IMR-90 (cell line): Measurements from ENCODE around the gene TPO. TPM values are rescaled to one million over a fixed set of nuclear protein-coding genes. Genes with fewer than 3 reads are reported as not detected.

Experiments used
- ATAC-seq: fragments of 200-7000 bp; cut with Tn5 transposase; 2 replicates; pipeline ENCODE4 v1.9.1; 2020; ENCODE audit warnings: low read depth, mild to moderate bottlenecking, moderate library complexity
- BruUV-seq: library from RNA; stranded (reverse); fragments of 400-500 nt; replicated peaks from 2 replicates; lab custom pipeline; 2021; lab: Mats Ljungman, UMichigan
- CTCF ChIA-PET: fragments of 300-600 bp; formaldehyde crosslinking; extraction: SDS; loops from one replicate; lab custom pipeline; 2021; ENCODE audit warnings: antibody characterized with exemption; lab: Yijun Ruan, JAX
- POLR2A ChIA-PET: fragments of 300-600 bp; sonication (Branson Sonifier 250); formaldehyde crosslinking; loops from one replicate; lab custom pipeline; 2022; ENCODE audit warnings: antibody characterized with exemption; ENCODE audit not compliant: unreplicated experiment; lab: Charles Lee
- DNase-seq: peaks from one replicate; pipeline ENCODE4 v3.0.0; 2013
- H2AFZ ChIP-seq: replicated peaks from 2 replicates; pipeline ENCODE3; 2013; ENCODE audit warnings: low read length, mild to moderate bottlenecking; ENCODE audit not compliant: poor library complexity
- H2AK5ac ChIP-seq: 2 replicates; pipeline ENCODE4 v1.6.1; 2013; ENCODE audit warnings: low read depth, low read length, inconsistent platforms
- H2AK9ac ChIP-seq: replicated peaks from 2 replicates; pipeline ENCODE3; 2013; ENCODE audit warnings: mild to moderate bottlenecking, low read depth, low read length, moderate library complexity; ENCODE audit not compliant: poor library complexity
- H2BK120ac ChIP-seq: 2 replicates; pipeline ENCODE4 v1.6.1; 2013; ENCODE audit warnings: low read depth, low read length, inconsistent platforms
- H2BK15ac ChIP-seq: 3 replicates; pipeline ENCODE4 v1.6.1; 2013; ENCODE audit warnings: low read depth, low read length, inconsistent platforms
- H2BK20ac ChIP-seq: 2 replicates; pipeline ENCODE4 v1.6.1; 2013; ENCODE audit warnings: low read depth, mild to moderate bottlenecking, inconsistent platforms, low read length, moderate library complexity
- H2BK5ac ChIP-seq: 2 replicates; pipeline ENCODE4 v1.6.1; 2013; ENCODE audit warnings: mild to moderate bottlenecking, low read depth, low read length, inconsistent platforms; ENCODE audit not compliant: poor library complexity, severe bottlenecking
- H3K14ac ChIP-seq: replicated peaks from 2 replicates; pipeline ENCODE4 v1.6.1; 2013; ENCODE audit warnings: low read depth, low read length, inconsistent platforms
- H3K18ac ChIP-seq: 2 replicates; pipeline ENCODE4 v1.6.1; 2013; ENCODE audit warnings: low read depth, low read length, control low read depth
- H3K23ac ChIP-seq: 2 replicates; pipeline ENCODE4 v1.6.1; 2013; ENCODE audit warnings: low read depth, low read length, inconsistent platforms
- H3K27ac ChIP-seq: 2 replicates; pipeline ENCODE4 v1.5.1; 2013; ENCODE audit warnings: mild to moderate bottlenecking, control low read depth, low read length; ENCODE audit not compliant: insufficient read depth
- H3K27me3 ChIP-seq: 2 replicates; pipeline ENCODE4 v1.6.1; 2013; ENCODE audit warnings: low read length; ENCODE audit not compliant: control insufficient read depth, insufficient read depth
- H3K36me3 ChIP-seq: 2 replicates; pipeline ENCODE4 v1.6.1; 2013; ENCODE audit warnings: low read length, mixed read lengths; ENCODE audit not compliant: control insufficient read depth, insufficient read depth
- H3K4ac ChIP-seq: 2 replicates; pipeline ENCODE4 v1.6.1; 2013; ENCODE audit warnings: low read depth, low read length, inconsistent platforms
- H3K4me1 ChIP-seq: 2 replicates; pipeline ENCODE4 v1.6.1; 2013; ENCODE audit warnings: low read length, mixed read lengths; ENCODE audit not compliant: control insufficient read depth, insufficient read depth
- H3K4me2 ChIP-seq: 2 replicates; pipeline ENCODE4 v1.6.1; 2013; ENCODE audit warnings: low read depth, mild to moderate bottlenecking, control low read depth, low read length, moderate library complexity
- H3K4me3 ChIP-seq: 2 replicates; pipeline ENCODE4 v1.5.1; 2013; ENCODE audit warnings: low read depth, mild to moderate bottlenecking, control low read depth, low read length, moderate library complexity; ENCODE audit not compliant: insufficient read depth
- H3K56ac ChIP-seq: 2 replicates; pipeline ENCODE4 v1.6.1; 2013; ENCODE audit warnings: low read length, inconsistent platforms; ENCODE audit not compliant: insufficient read depth; ENCODE audit errors: extremely low read depth
- H3K79me1 ChIP-seq, 2 experiments: 2 replicates each; pipeline ENCODE4 v1.6.1; 2013; ENCODE audit warnings: low read length in 2 of 2, inconsistent platforms in 1 of 2, low read depth in 1 of 2
- H3K9ac ChIP-seq: 2 replicates; pipeline ENCODE4 v1.6.1; 2013; ENCODE audit warnings: low read depth, low read length, control low read depth
- H3K9me1 ChIP-seq: 2 replicates; pipeline ENCODE4 v1.6.1; 2013; ENCODE audit warnings: low read length, inconsistent platforms; ENCODE audit not compliant: insufficient read depth
- H3K9me3 ChIP-seq: 2 replicates; pipeline ENCODE4 v1.6.1; 2013; ENCODE audit warnings: low read length; ENCODE audit not compliant: control insufficient read depth, insufficient read depth
- H4K20me1 ChIP-seq: 2 replicates; pipeline ENCODE4 v1.6.1; 2013; ENCODE audit warnings: low read length, inconsistent platforms; ENCODE audit not compliant: insufficient read depth
- H4K5ac ChIP-seq: 2 replicates; pipeline ENCODE4 v1.6.1; 2013; ENCODE audit warnings: mild to moderate bottlenecking, low read depth, low read length, control low read depth
- H4K8ac ChIP-seq, 2 experiments: 2 replicates each; pipeline ENCODE4 v1.6.1; 2013; ENCODE audit warnings: low read depth in 2 of 2, low read length in 2 of 2, control low read depth in 1 of 2, inconsistent platforms in 1 of 2
- H4K91ac ChIP-seq: 2 replicates; pipeline ENCODE4 v1.6.1; 2013; ENCODE audit warnings: low read depth, low read length, inconsistent platforms; ENCODE audit not compliant: insufficient read depth
- BHLHE40 ChIP-seq: fragments of 150-350 bp; IDR thresholded peaks from 2 replicates; pipeline ENCODE4 v1.6.1; 2016; ENCODE audit warnings: mild to moderate bottlenecking, low read depth, low read length
- CEBPB ChIP-seq: IDR thresholded peaks from 2 replicates; pipeline ENCODE4 v1.6.1; 2012; ENCODE audit warnings: low read depth, low read length, improper control_type of control experiment
- MAFK ChIP-seq: IDR thresholded peaks from 2 replicates; pipeline ENCODE4 v1.6.1; 2012; ENCODE audit warnings: low read depth, low read length, improper control_type of control experiment
- MAZ ChIP-seq: IDR thresholded peaks from 2 replicates; pipeline ENCODE4 v1.6.1; 2012; ENCODE audit warnings: low read depth, mild to moderate bottlenecking, low read length, improper control_type of control experiment, moderate library complexity, borderline replicate concordance
- MXI1 ChIP-seq: IDR thresholded peaks from 2 replicates; pipeline ENCODE4 v1.6.1; 2012; ENCODE audit warnings: low read depth, mild to moderate bottlenecking, low read length, moderate library complexity, borderline replicate concordance
- NFE2L2 ChIP-seq: fragments of 150-350 bp; IDR thresholded peaks from 2 replicates; pipeline ENCODE4 v1.6.1; 2016; ENCODE audit warnings: low read depth, mild to moderate bottlenecking, low read length
- POLR2A ChIP-seq: IDR thresholded peaks from 2 replicates; pipeline ENCODE4 v1.6.1; 2012; ENCODE audit warnings: mild to moderate bottlenecking, low read depth, low read length
- RAD21 ChIP-seq: IDR thresholded peaks from 2 replicates; pipeline ENCODE4 v1.6.1; 2012; ENCODE audit warnings: low read length, improper control_type of control experiment
- RCOR1 ChIP-seq: IDR thresholded peaks from 2 replicates; pipeline ENCODE4 v1.6.1; 2012; ENCODE audit warnings: mild to moderate bottlenecking, low read length, improper control_type of control experiment; ENCODE audit not compliant: insufficient replicate concordance
- RFX5 ChIP-seq: IDR thresholded peaks from 2 replicates; pipeline ENCODE4 v1.8.0; 2012; ENCODE audit warnings: low read depth, mild to moderate bottlenecking, low read length, moderate library complexity
- SMC3 ChIP-seq: fragments of 150-350 bp; IDR thresholded peaks from 2 replicates; pipeline ENCODE4 v1.6.1; 2016; ENCODE audit warnings: low read depth, mild to moderate bottlenecking, antibody characterized with exemption, low read length, moderate library complexity
- WGBS, 2 experiments: methylation state at CpG; one replicate each; pipeline versions ENCODE4 v1.1.5 to v1.1.7; 2013; ENCODE audit warnings: missing lambda C conversion rate in 2 of 2; ENCODE audit not compliant: insufficient read length in 1 of 2; ENCODE audit errors: extremely low coverage in 2 of 2; 5-methylcytosine and 5-hydroxymethylcytosine counted together
- dilution Hi-C: fragments of 300-500 bp; cut with HindIII; formaldehyde crosslinking; loops from one replicate; pipeline ENCODE4 v1.14.3; 2018; ENCODE audit warnings: low sequenced_read_pairs; ENCODE audit not compliant: unreplicated experiment
- in situ Hi-C: fragments of 300-500 bp; cut with MboI; formaldehyde crosslinking; loops from 3 replicates; pipeline ENCODE4 v1.14.3; 2019; ENCODE audit warnings: low sequenced_read_pairs, inconsistent platforms, mixed read lengths
- intact Hi-C: fragments of 100-400 bp; cut with micrococcal nuclease; formaldehyde crosslinking; loops from 2 replicates; pipeline ENCODE4 v1.10.0; 2022
- polyA plus RNA-seq, 3 experiments: library from polyadenylated mRNA; depleted of rRNA; stranded (reverse); fragments of >200 nt; gene quantifications; 2 replicates each; pipeline ENCODE4 v1.2.3, GENCODE V29; 2012; ENCODE audit warnings: low replicate concordance in 1 of 3
- total RNA-seq: library from RNA; depleted of rRNA; stranded (reverse); fragments of >200 nt; gene quantifications from 2 replicates; pipeline ENCODE4 v1.2.3, GENCODE V29; 2012
- TF ChIP-seq, protein P1 (sequence below): fragments of 150-350 bp; IDR thresholded peaks from 2 replicates; pipeline ENCODE4 v1.6.1; 2016; ENCODE audit warnings: low read depth, mild to moderate bottlenecking, low read length, moderate library complexity, borderline replicate concordance
- TF ChIP-seq, protein P2 (sequence below): fragments of 150-350 bp; IDR thresholded peaks from 2 replicates; pipeline ENCODE4 v1.6.1; 2017; ENCODE audit warnings: mild to moderate bottlenecking, antibody characterized with exemption, low read length, low read depth

Gene TPO
- total and polyA plus RNA-seq, 2 of the 4 experiments (the other 2 are of a cell fraction): not detected

DNA sequence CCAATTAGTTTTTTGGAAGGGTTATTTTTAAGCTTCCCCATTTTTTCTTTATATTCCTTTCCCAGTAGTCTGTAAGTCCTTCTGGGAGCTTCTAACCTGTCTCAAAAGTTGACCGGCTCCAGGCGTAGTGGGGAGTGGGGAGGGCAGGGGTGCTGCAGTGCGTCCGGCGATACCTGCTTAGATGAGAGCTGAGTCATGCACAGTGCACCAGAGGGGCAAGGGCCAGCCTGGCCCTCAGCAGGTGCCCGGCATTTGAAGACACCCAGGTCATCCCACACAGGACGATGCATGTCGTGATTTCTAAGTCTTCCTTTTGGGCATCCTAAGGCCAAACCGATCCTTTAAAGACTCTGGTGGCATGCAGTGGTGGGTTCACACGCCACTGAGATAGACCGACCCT is 73.4 kb downstream of the TPO start:
- H3K9me1 ChIP-seq: no peaks in the 10 kb centered on the region
- dilution Hi-C loops (no loop called here), intact Hi-C loops (no loop called here), in situ Hi-C loops (no loop called here)
- no peak overlapping the region for H2AFZ ChIP-seq
- no peaks in the 10 kb centered on the region for H3K36me3 ChIP-seq
- H2AK5ac ChIP-seq: no peak overlapping the region
- H2BK20ac ChIP-seq: no peak overlapping the region
- H2BK5ac ChIP-seq: no peak overlapping the region
- no peak for TF ChIP-seq MAFK
- TF ChIP-seq, protein P1, sequence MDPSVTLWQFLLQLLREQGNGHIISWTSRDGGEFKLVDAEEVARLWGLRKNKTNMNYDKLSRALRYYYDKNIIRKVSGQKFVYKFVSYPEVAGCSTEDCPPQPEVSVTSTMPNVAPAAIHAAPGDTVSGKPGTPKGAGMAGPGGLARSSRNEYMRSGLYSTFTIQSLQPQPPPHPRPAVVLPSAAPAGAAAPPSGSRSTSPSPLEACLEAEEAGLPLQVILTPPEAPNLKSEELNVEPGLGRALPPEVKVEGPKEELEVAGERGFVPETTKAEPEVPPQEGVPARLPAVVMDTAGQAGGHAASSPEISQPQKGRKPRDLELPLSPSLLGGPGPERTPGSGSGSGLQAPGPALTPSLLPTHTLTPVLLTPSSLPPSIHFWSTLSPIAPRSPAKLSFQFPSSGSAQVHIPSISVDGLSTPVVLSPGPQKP: no peak
- TF ChIP-seq MAZ: no peak
- no peak for TF ChIP-seq RCOR1
- no peak for TF ChIP-seq CEBPB
- no peak for TF ChIP-seq SMC3
- TF ChIP-seq POLR2A: no peak
- no peak for TF ChIP-seq RAD21
- no peak for TF ChIP-seq MXI1
- TF ChIP-seq, protein P2, sequence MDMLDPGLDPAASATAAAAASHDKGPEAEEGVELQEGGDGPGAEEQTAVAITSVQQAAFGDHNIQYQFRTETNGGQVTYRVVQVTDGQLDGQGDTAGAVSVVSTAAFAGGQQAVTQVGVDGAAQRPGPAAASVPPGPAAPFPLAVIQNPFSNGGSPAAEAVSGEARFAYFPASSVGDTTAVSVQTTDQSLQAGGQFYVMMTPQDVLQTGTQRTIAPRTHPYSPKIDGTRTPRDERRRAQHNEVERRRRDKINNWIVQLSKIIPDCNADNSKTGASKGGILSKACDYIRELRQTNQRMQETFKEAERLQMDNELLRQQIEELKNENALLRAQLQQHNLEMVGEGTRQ: no peak
- TF ChIP-seq NFE2L2: no peak
- TF ChIP-seq RFX5: no peak
- TF ChIP-seq BHLHE40: no peak
- H3K27ac ChIP-seq: no peak overlapping the region
- H3K79me1 ChIP-seq: no peaks in the 10 kb centered on the region
- H3K23ac ChIP-seq: no peak overlapping the region
- no peak overlapping the region for H3K56ac ChIP-seq
- H3K4me1 ChIP-seq: no peaks in the 10 kb centered on the region
- H3K4me2 ChIP-seq: no peak overlapping the region
- no peak overlapping the region for H3K18ac ChIP-seq
- H3K27me3 ChIP-seq: no peaks in the 10 kb centered on the region
- no peak overlapping the region for H4K5ac ChIP-seq
- H3K4me3 ChIP-seq: no peak overlapping the region
- no peak overlapping the region for H3K14ac ChIP-seq
- no peak overlapping the region for H2BK120ac ChIP-seq
- DNase-seq (no peak), ATAC-seq (no peak)
- H3K9ac ChIP-seq: no peak overlapping the region
- CTCF ChIA-PET: no interaction called here
- POLR2A ChIA-PET: no interaction called here
- no peak overlapping the region for H4K8ac ChIP-seq
- no peak overlapping the region for H2AK9ac ChIP-seq
- WGBS, 2 experiments: 59% methylated on average over 2 of the region's 11 CpGs; no CpG with 5 or more reads in 1 of the 2 experiments
- no peak overlapping the region for H4K91ac ChIP-seq
- no peak overlapping the region for H2BK15ac ChIP-seq
- H3K9me3 ChIP-seq: no peaks in the 10 kb centered on the region; the same call in 1 of the 2 replicates
- no TSS peak for BruUV-seq
- H3K4ac ChIP-seq: no peak overlapping the region
- no peaks in the 10 kb centered on the region for H4K20me1 ChIP-seq
